Pons (tissue), 1 donor: Measurements from ENCODE around the gene PEPD.

Source experiments
- DNase-seq: peaks from one replicate; pipeline ENCODE4 v3.0.0-alpha.2; 2016; ENCODE audit warnings: low spot score

Gene PEPD

GRCh38 chr19:33472691-33473652, 48.6 kb downstream of the PEPD start:
- no peak for DNase-seq

GRCh38 chr19:33472226-33472625, 49.4 kb downstream of the PEPD start:
- no peak for DNase-seq

GRCh38 chr19:33471111-33471996, 50.2 kb downstream of the PEPD start:
- no peak for DNase-seq

GRCh38 chr19:33470686-33471085, 50.9 kb downstream of the PEPD start:
- DNase-seq = no peak

GRCh38 chr19:33470040-33470330, 51.6 kb downstream of the PEPD start:
- no peak for DNase-seq

- no peak for DNase-seq
Observed at GRCh38 chr19:33469171-33470039, 52.2 kb downstream of the PEPD start.

GRCh38 chr19:33468361-33469170, 53.0 kb downstream of the PEPD start:
- no peak for DNase-seq

GRCh38 chr19:33467851-33468250, 53.7 kb downstream of the PEPD start:
- no peak for DNase-seq

- DNase-seq = no peak
Observed at GRCh38 chr19:33465834-33466233, 55.8 kb downstream of the PEPD start.

GRCh38 chr19:33465371-33465770, 56.2 kb downstream of the PEPD start:
- DNase-seq = no peak

GRCh38 chr19:33464733-33465115, 56.9 kb downstream of the PEPD start:
- no peak for DNase-seq

- DNase-seq = no peak
Observed at GRCh38 chr19:33464010-33464732, 57.4 kb downstream of the PEPD start.

- DNase-seq = peak; percentile 93
Observed at GRCh38 chr19:33463199-33463598, 58.4 kb downstream of the PEPD start.

- DNase-seq = no peak
Observed at GRCh38 chr19:33462112-33462791, 59.3 kb downstream of the PEPD start.

GRCh38 chr19:33461256-33462111, 60.1 kb downstream of the PEPD start:
- no peak for DNase-seq

GRCh38 chr19:33460221-33460908, 61.2 kb downstream of the PEPD start:
- no peak for DNase-seq

- no peak for DNase-seq
Observed at GRCh38 chr19:33459222-33460090, 62.1 kb downstream of the PEPD start.
